ENCODE data around the gene RAD23B.

The RAD23B gene

GRCh38 chr9:107269254-107269653, 13.8 kb upstream of the RAD23B start:
- no peak overlapping the region for H3K4me3 ChIP-seq (ENCODE audit: low read length)
- no peak for DNase-seq (ENCODE audit: low read depth)
- no peak for TF ChIP-seq CTCF (IDR thresholded peaks at IDR 0.05; ENCODE audit: insufficient read depth, low read depth, low read length, missing control alignments)

DNA sequence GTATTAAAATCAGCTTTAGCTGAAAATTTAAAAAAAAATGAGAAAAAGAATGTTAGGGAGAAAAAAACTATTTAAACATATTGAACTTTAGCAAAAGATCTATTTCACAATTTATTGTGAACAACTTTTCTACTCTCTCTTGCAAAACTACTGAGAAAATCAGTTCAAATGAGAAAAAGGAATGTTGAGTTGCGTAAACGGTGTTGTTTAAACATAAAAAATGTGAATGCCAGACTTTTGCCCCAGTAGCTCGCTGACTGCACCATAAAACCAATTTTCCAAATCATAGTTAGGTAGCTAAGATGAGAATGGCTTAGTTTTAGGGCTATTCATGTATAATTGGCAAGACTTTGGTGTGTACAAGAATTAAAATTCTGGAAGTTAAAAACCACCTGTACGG, 13.4 kb upstream of the RAD23B start:
- H3K4me3 ChIP-seq (ENCODE audit: low read length), result no peak overlapping the region
- no peak for TF ChIP-seq CTCF (IDR thresholded peaks at IDR 0.05; ENCODE audit: insufficient read depth, low read depth, low read length, missing control alignments)
- no peak for DNase-seq (ENCODE audit: low read depth)

GRCh38 chr9:107270082-107270481, 13.0 kb upstream of the RAD23B start:
- H3K4me3 ChIP-seq (ENCODE audit: low read length), result no peak overlapping the region
- TF ChIP-seq CTCF (IDR thresholded peaks at IDR 0.05; ENCODE audit: insufficient read depth, low read depth, low read length, missing control alignments), result no peak

DNA sequence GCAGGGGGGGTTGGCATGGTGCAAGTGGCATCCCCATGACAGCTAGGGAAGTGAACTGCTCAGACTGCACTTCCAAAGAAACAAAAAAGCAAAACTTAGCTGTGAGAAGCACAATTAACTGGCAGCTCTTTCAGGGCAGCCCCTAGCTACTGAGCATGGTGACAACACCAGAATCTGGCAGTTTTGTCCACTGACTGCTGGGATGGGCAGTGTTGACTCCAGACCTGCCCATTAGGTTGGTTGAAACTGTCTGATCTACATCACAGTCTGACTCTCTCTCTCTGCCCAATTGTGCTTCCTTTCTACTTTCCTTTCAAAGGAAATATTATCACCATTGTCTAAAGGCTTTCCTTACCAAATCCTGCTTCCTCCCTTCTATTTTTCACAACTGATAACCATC, 12.5 kb upstream of the RAD23B start:
- no peak overlapping the region for H3K4me3 ChIP-seq (ENCODE audit: low read length)
- DNase-seq (ENCODE audit: low read depth), result no peak
- TF ChIP-seq CTCF (IDR thresholded peaks at IDR 0.05; ENCODE audit: insufficient read depth, low read depth, low read length, missing control alignments), result no peak

More at GRCh38 chr9:107270082-107270481, 13.0 kb upstream of the RAD23B start:
- no peak for DNase-seq (ENCODE audit: low read depth)

- DNase-seq (ENCODE audit: low read depth), result no peak
- no peak overlapping the region for H3K4me3 ChIP-seq (ENCODE audit: low read length)
- TF ChIP-seq CTCF (IDR thresholded peaks at IDR 0.05; ENCODE audit: insufficient read depth, low read depth, low read length, missing control alignments), result no peak
These were observed 9.4 kb upstream of the RAD23B start for GRCh38 chr9:107273634-107274033.

DNA sequence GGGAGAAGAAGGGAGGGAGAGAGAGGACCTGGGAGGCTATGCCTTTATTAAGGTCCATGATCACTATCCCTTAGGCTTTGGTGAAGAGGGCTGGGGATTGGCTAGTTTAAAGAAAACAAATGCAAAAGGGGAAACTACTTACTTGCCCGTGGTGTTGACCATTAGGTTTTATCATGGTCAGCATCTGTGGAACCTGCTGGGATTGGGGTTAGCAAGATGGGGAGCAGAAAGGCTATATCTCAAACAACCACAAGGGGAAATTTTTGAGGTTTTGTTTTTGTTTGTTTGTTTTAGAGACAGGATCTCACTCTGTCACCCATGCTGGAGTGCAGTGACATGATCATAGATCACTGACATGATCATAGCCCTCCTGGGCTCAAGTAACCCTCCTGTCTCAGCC, 9.0 kb upstream of the RAD23B start:
- no peak for TF ChIP-seq CTCF (IDR thresholded peaks at IDR 0.05; ENCODE audit: insufficient read depth, low read depth, low read length, missing control alignments)
- H3K4me3 ChIP-seq (ENCODE audit: low read length), result no peak overlapping the region
- DNase-seq (ENCODE audit: low read depth), result no peak

DNA sequence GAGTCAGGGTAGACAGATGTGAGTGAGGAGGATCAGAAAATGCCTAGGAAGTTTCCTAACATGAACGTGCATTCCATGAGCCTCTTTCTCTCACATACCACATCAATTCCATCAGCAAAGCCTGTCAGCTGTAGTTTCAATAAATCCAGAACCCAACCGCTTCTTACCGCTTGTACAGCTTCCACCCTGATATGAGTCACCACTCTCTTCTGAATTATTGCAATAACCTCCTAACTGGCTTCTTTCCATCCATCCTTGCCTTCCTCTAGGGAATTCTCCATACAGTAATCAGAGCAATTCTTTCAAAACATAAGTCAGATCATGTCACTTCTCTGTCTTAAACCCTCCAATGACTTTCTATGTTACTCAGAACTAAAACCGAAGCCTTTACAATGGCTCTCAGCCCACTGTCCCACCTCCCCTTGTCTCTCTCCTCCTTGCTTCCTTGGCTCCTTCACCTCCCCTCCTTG, 8.1 kb upstream of the RAD23B start:
- peak; percentile 98 for DNase-seq (ENCODE audit: low read depth)
- no peak overlapping the region for H3K4me3 ChIP-seq (ENCODE audit: low read length)
- no peak for TF ChIP-seq CTCF (IDR thresholded peaks at IDR 0.05; ENCODE audit: insufficient read depth, low read depth, low read length, missing control alignments)
